GM21390 (cell line): ENCODE measurements around the gene PIK3C2G.

Source experiments
- ATAC-seq: cut with Tn5 transposase; IDR thresholded peaks from one replicate; pipeline ENCODE4 v1.9.1; 2021; ENCODE audit not compliant: unreplicated experiment

PIK3C2G gene

DNA sequence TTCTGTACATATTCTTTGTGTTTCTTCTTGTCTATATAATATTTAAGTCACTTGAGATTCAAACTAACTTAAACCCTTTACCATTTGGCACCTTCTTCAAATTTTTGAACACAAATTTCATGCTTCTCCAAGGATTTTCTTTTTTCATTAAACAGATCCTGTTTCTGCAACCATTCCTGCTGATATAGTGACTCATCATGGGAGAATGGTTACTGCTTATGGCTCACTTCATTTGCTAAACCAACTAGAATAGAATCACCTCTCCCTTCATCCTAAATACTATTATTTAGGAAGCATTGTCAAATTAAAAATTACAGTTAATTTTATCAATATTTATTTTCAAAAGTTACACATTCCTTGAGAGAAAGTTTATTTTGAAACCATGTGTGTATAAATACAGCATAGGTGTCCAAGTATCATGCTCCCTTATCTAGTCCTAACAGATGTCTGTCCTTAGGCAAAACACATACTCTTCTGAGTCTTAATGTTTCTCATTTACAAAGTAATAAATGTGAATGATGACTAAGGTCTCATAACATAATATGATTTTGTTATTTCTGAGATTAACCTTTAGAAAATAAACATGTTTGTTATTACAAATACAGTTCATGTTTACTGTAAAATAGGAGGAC lies 435.8 kb downstream of the PIK3C2G start:
- ATAC-seq, result no peak
